ENCODE results near the gene LINGO4. TPM values are rescaled to one million over a fixed set of nuclear protein-coding genes. Genes with fewer than 3 reads are reported as not detected.

The LINGO4 gene
- polyA plus RNA-seq, 1 donor = 0.47 TPM

GRCh38 chr1:151814426-151814825 lies 9.2 kb upstream of the LINGO4 start:
- no peak for DNase-seq (ENCODE audit: low read depth)

- DNase-seq (ENCODE audit: low read depth) = no peak
Measured at GRCh38 chr1:151813271-151813977, 8.2 kb upstream of the LINGO4 start.

GRCh38 chr1:151811181-151811580 lies 6.0 kb upstream of the LINGO4 start:
- DNase-seq (ENCODE audit: low read depth) = no peak

GRCh38 chr1:151809985-151810556 lies 4.9 kb upstream of the LINGO4 start:
- DNase-seq (ENCODE audit: low read depth) = no peak

- no peak for DNase-seq (ENCODE audit: low read depth)
Measured at GRCh38 chr1:151809290-151809984, 4.2 kb upstream of the LINGO4 start.

- DNase-seq (ENCODE audit: low read depth) = no peak
Measured at GRCh38 chr1:151807766-151808165, 2.5 kb upstream of the LINGO4 start.

- no peak for DNase-seq (ENCODE audit: low read depth)
Measured at GRCh38 chr1:151807131-151807530, 1.9 kb upstream of the LINGO4 start.

- DNase-seq (ENCODE audit: low read depth) = no peak
Measured at GRCh38 chr1:151806170-151806569, 951 bp upstream of the LINGO4 start.

- DNase-seq (ENCODE audit: low read depth) = no peak
Measured at GRCh38 chr1:151803915-151804314, 1.3 kb downstream of the LINGO4 start.

- no peak for DNase-seq (ENCODE audit: low read depth)
Measured at GRCh38 chr1:151803164-151803563, 2.1 kb downstream of the LINGO4 start.

- no peak for DNase-seq (ENCODE audit: low read depth)
Measured at GRCh38 chr1:151802372-151802771, 2.8 kb downstream of the LINGO4 start.

- DNase-seq (ENCODE audit: low read depth) = no peak
Measured at GRCh38 chr1:151801846-151802245, 3.4 kb downstream of the LINGO4 start.

GRCh38 chr1:151801310-151801820 lies 3.9 kb downstream of the LINGO4 start:
- no peak for DNase-seq (ENCODE audit: low read depth)

GRCh38 chr1:151800830-151801229 lies 4.4 kb downstream of the LINGO4 start:
- DNase-seq (ENCODE audit: low read depth) = no peak

- DNase-seq (ENCODE audit: low read depth) = no peak
Measured at GRCh38 chr1:151799179-151800022, 5.8 kb downstream of the LINGO4 start.

GRCh38 chr1:151798571-151798970 lies 6.6 kb downstream of the LINGO4 start:
- DNase-seq (ENCODE audit: low read depth) = no peak

- DNase-seq (ENCODE audit: low read depth) = no peak
Measured at GRCh38 chr1:151790940-151791651, 14.1 kb downstream of the LINGO4 start.

GRCh38 chr1:151790071-151790939 lies 14.9 kb downstream of the LINGO4 start, which contains the start of gene TDRKH:
TDRKH (minus strand) TSS chr1:151790500; CDS start chr1:151783022, 7,478 bp downstream.
- peak; percentile 92 for DNase-seq (ENCODE audit: low read depth)

- no peak for DNase-seq (ENCODE audit: low read depth)
Measured at GRCh38 chr1:151787689-151788088, 17.5 kb downstream of the LINGO4 start.

GRCh38 chr1:151783796-151784195 lies 21.4 kb downstream of the LINGO4 start:
- no peak for DNase-seq (ENCODE audit: low read depth)
